Measurements from ENCODE around the gene MCF2L. TPM values are rescaled to one million over a fixed set of nuclear protein-coding genes. Genes with fewer than 3 reads are reported as not detected.
A peak's percentile ranks its signal among the peaks of the same experiment; 100 is the strongest.
"Not testable (repeated sequence)": the region's sequence is repeated elsewhere in the genome, so short reads cannot be mapped to it uniquely, and the experiment has no call there.

MCF2L gene
- total RNA-seq, 2 experiments from 2014 or later, result 1.6 to 2.8 TPM

- H3K27ac Mint-ChIP-seq, result no peak overlapping the region
- peaks cover 14% of the 10 kb centered on the region for H3K4me1 Mint-ChIP-seq
- no peaks in the 10 kb centered on the region for H3K9me3 Mint-ChIP-seq (ENCODE audit: low read depth)
- peaks cover 17% of the 10 kb centered on the region for H3K27me3 Mint-ChIP-seq
- ATAC-seq (no peak), DNase-seq (no peak)
- CTCF ChIA-PET, result no interaction called here
- H3K4me3 Mint-ChIP-seq, result no peak overlapping the region
- H3K36me3 Mint-ChIP-seq, result no peaks in the 10 kb centered on the region
These were observed 34.9 kb upstream of the MCF2L start for GRCh38 chr13:112934078-112934477.

GRCh38 chr13:112938680-112939079 is 30.3 kb upstream of the MCF2L start:
- no peaks in the 10 kb centered on the region for H3K9me3 Mint-ChIP-seq (ENCODE audit: low read depth)
- no peak for ATAC-seq
- no peak for DNase-seq
- H3K36me3 Mint-ChIP-seq, result no peaks in the 10 kb centered on the region
- CTCF ChIA-PET, result interaction anchor here (0.6 to 0.7 kb wide), 2 partner anchors 455 to 624 kb away, joined by 3 read pairs; no protein-coding TSS in a partner anchor
- no peak overlapping the region for H3K4me3 Mint-ChIP-seq
- H3K27ac Mint-ChIP-seq, result no peak overlapping the region
- peaks cover 2% of the 10 kb centered on the region for H3K4me1 Mint-ChIP-seq
- H3K27me3 Mint-ChIP-seq, result peaks cover 20% of the 10 kb centered on the region

- no peak for ATAC-seq
- CTCF ChIA-PET, result interaction anchor here (0.8 to 1.4 kb wide), 3 partner anchors 90 to 454 kb away, joined by 3 to 6 read pairs (median 4); no protein-coding TSS in a partner anchor
- no peaks in the 10 kb centered on the region for H3K36me3 Mint-ChIP-seq
- peaks cover 2% of the 10 kb centered on the region for H3K4me1 Mint-ChIP-seq
- no peak for DNase-seq
- H3K27ac Mint-ChIP-seq, result no peak overlapping the region
- no peaks in the 10 kb centered on the region for H3K9me3 Mint-ChIP-seq (ENCODE audit: low read depth)
- no peak overlapping the region for H3K4me3 Mint-ChIP-seq
- peaks cover 22% of the 10 kb centered on the region for H3K27me3 Mint-ChIP-seq
These were observed 28.8 kb upstream of the MCF2L start for GRCh38 chr13:112940236-112940635.

- Mint-ChIP-seq H3K9me3 (ENCODE audit: low read depth) (no peaks in the 10 kb centered on the region), H3K4me3 (no peak overlapping the region), H3K4me1 (peaks cover 2% of the 10 kb centered on the region), H3K36me3 (no peaks in the 10 kb centered on the region), H3K27me3 (peaks cover 26% of the 10 kb centered on the region), H3K27ac (no peak overlapping the region)
- ATAC-seq (no peak), DNase-seq (no peak)
- CTCF ChIA-PET, result interaction anchor here (1.4 to 2.8 kb wide), 2 partner anchors 28 to 453 kb away, joined by 6 to 11 read pairs; partner anchors contain the start of gene MCF2L
These were observed 27.7 kb upstream of the MCF2L start for GRCh38 chr13:112941349-112941748.

GRCh38 chr13:112941765-112942164 is 27.2 kb upstream of the MCF2L start:
- not testable (repeated sequence) for H3K4me3 Mint-ChIP-seq

GRCh38 chr13:112942689-112943308 is 26.2 kb upstream of the MCF2L start:
- Mint-ChIP-seq H3K9me3 (ENCODE audit: low read depth) (no peaks in the 10 kb centered on the region), H3K4me1 (peaks cover 2% of the 10 kb centered on the region), H3K36me3 (no peaks in the 10 kb centered on the region), H3K4me3 (peak overlapping the region; percentile 65), H3K27me3 (peaks cover 33% of the 10 kb centered on the region), H3K27ac (no peak overlapping the region)
- DNase-seq, result peak; percentile 96
- peak; percentile 95 for ATAC-seq
- CTCF ChIA-PET, result interaction anchor here (0.6 to 3.6 kb wide), 22 partner anchors 12 to 619 kb away, joined by 3 to 38 read pairs (median 4); partner anchors contain the start of genes CUL4A, MCF2L and PCID2

More at GRCh38 chr13:112941765-112942164, 27.2 kb upstream of the MCF2L start:
- CTCF ChIA-PET, result interaction anchor here (1.6 to 3.6 kb wide), 3 partner anchors 28 to 90 kb away, joined by 9 to 38 read pairs (median 11); partner anchors contain the start of gene MCF2L
- not testable (repeated sequence) for H3K27ac Mint-ChIP-seq; H3K9me3 Mint-ChIP-seq (ENCODE audit: low read depth); ATAC-seq; H3K36me3 Mint-ChIP-seq; H3K4me1 Mint-ChIP-seq; DNase-seq
- H3K27me3 Mint-ChIP-seq, result peaks cover 30% of the 10 kb centered on the region

- peaks cover 2% of the 10 kb centered on the region for H3K4me1 Mint-ChIP-seq
- H3K9me3 Mint-ChIP-seq (ENCODE audit: low read depth), result no peaks in the 10 kb centered on the region
- no peak overlapping the region for H3K27ac Mint-ChIP-seq
- H3K4me3 Mint-ChIP-seq, result peak overlapping the region; percentile 51
- H3K27me3 Mint-ChIP-seq, result peaks cover 39% of the 10 kb centered on the region
- no peaks in the 10 kb centered on the region for H3K36me3 Mint-ChIP-seq
- peak; percentile 50 for ATAC-seq
- no peak for DNase-seq
- CTCF ChIA-PET, result interaction anchor here (0.6 to 3.6 kb wide), 22 partner anchors 13 to 618 kb away, joined by 3 to 38 read pairs (median 4); partner anchors contain the start of genes CUL4A, MCF2L and PCID2
These were observed 25.5 kb upstream of the MCF2L start for GRCh38 chr13:112943309-112944125.

GRCh38 chr13:112947796-112948195 is 21.2 kb upstream of the MCF2L start:
- peaks cover 49% of the 10 kb centered on the region for H3K27me3 Mint-ChIP-seq
- no peak overlapping the region for H3K27ac Mint-ChIP-seq
- no peaks in the 10 kb centered on the region for H3K9me3 Mint-ChIP-seq (ENCODE audit: low read depth)
- DNase-seq, result no peak
- CTCF ChIA-PET, result no interaction called here
- H3K36me3 Mint-ChIP-seq, result no peaks in the 10 kb centered on the region
- peaks cover under 1% of the 10 kb centered on the region for H3K4me1 Mint-ChIP-seq
- no peak for ATAC-seq
- H3K4me3 Mint-ChIP-seq, result no peak overlapping the region

- H3K36me3 Mint-ChIP-seq, result no peaks in the 10 kb centered on the region
- no peaks in the 10 kb centered on the region for H3K9me3 Mint-ChIP-seq (ENCODE audit: low read depth)
- no peaks in the 10 kb centered on the region for H3K4me1 Mint-ChIP-seq
- no peak overlapping the region for H3K27ac Mint-ChIP-seq
- CTCF ChIA-PET, result interaction anchor here (1.4 kb wide), 1 partner anchor 16 kb away, joined by 4 read pairs; no protein-coding TSS in a partner anchor
- ATAC-seq (no peak), DNase-seq (no peak)
- no peak overlapping the region for H3K4me3 Mint-ChIP-seq
- peaks cover 39% of the 10 kb centered on the region for H3K27me3 Mint-ChIP-seq
These were observed 17.2 kb upstream of the MCF2L start for GRCh38 chr13:112951674-112952371.

GRCh38 chr13:112952759-112953551 is 16.1 kb upstream of the MCF2L start:
- no peak overlapping the region for H3K27ac Mint-ChIP-seq
- CTCF ChIA-PET, result no interaction called here
- DNase-seq, result no peak
- H3K27me3 Mint-ChIP-seq, result peaks cover 34% of the 10 kb centered on the region
- H3K9me3 Mint-ChIP-seq (ENCODE audit: low read depth), result no peaks in the 10 kb centered on the region
- H3K4me3 Mint-ChIP-seq, result no peak overlapping the region
- no peak for ATAC-seq
- no peaks in the 10 kb centered on the region for H3K36me3 Mint-ChIP-seq
- H3K4me1 Mint-ChIP-seq, result no peaks in the 10 kb centered on the region

GRCh38 chr13:112953591-112954487 is 15.2 kb upstream of the MCF2L start:
- no peaks in the 10 kb centered on the region for H3K36me3 Mint-ChIP-seq

More at GRCh38 chr13:112953591-112954487, 15.2 kb upstream of the MCF2L start:
- Mint-ChIP-seq H3K4me3 (no peak overlapping the region), H3K9me3 (ENCODE audit: low read depth) (no peaks in the 10 kb centered on the region), H3K4me1 (no peaks in the 10 kb centered on the region), H3K27ac (no peak overlapping the region), H3K27me3 (peaks cover 28% of the 10 kb centered on the region)
- DNase-seq (no peak), ATAC-seq (no peak)
- CTCF ChIA-PET, result no interaction called here
